Epithelial cell of esophagus (primary cell): Measurements from ENCODE around the gene CROCC2.

ENCODE experiments used
- DNase-seq: peaks from one replicate; pipeline ENCODE4 v3.0.0; 2010; ENCODE audit warnings: low read depth
- H3K4me3 ChIP-seq: 2 replicates; pipeline ENCODE4 v1.5.1; 2011; ENCODE audit warnings: mild to moderate bottlenecking, low read length, control low read depth
- CTCF ChIP-seq: IDR thresholded peaks from 2 replicates; pipeline ENCODE4 v1.5.1; 2011; ENCODE audit warnings: low read depth, mild to moderate bottlenecking, low read length, control low read depth, inconsistent platforms; ENCODE audit not compliant: insufficient read depth; ENCODE audit errors: missing control alignments

Gene CROCC2

GRCh38 chr2:240992572-240993291 is 86.6 kb downstream of the CROCC2 start:
- H3K4me3 ChIP-seq: no peak overlapping the region
- DNase-seq: no peak
- no peak for TF ChIP-seq CTCF

DNA sequence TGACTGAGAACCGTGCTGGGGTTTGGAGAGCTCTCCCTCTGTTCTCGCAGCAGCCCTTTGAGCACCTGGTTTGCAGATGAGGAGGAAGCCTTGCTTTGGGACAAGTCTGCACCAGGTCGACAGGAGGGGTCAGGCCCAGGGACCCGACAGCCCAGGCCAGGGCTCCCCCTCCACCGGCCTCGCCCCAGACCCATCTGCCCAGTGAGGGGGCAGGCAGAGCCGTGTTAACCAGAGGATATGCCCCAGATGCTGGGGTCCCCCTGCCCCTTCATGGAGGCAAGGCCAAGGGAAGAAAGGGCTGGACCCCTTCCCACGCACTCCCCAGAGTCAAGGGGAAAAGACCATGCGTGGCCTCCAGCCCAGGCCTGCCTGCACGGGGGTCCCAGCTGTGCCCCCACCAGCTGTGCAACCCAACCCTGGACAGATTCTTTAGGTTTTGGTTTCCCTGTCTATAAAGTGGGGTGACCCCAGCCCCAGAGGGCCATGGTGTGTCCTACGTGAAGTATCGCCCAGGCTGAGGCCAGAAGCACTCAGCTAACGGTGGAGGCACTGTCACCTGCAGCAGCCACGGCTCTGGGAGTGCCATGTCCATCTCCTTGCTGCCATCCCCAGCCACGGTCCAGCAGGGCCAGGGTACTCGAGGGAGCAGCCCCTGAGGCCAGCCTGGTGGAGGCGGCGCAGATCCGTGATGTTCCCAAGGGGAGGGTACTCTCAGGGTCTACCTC is 87.5 kb downstream of the CROCC2 start:
- TF ChIP-seq CTCF: no peak
- no peak overlapping the region for H3K4me3 ChIP-seq
- no peak for DNase-seq

GRCh38 chr2:240994171-240994896 is 88.2 kb downstream of the CROCC2 start:
- no peak overlapping the region for H3K4me3 ChIP-seq
- DNase-seq: no peak
- no peak for TF ChIP-seq CTCF

DNA sequence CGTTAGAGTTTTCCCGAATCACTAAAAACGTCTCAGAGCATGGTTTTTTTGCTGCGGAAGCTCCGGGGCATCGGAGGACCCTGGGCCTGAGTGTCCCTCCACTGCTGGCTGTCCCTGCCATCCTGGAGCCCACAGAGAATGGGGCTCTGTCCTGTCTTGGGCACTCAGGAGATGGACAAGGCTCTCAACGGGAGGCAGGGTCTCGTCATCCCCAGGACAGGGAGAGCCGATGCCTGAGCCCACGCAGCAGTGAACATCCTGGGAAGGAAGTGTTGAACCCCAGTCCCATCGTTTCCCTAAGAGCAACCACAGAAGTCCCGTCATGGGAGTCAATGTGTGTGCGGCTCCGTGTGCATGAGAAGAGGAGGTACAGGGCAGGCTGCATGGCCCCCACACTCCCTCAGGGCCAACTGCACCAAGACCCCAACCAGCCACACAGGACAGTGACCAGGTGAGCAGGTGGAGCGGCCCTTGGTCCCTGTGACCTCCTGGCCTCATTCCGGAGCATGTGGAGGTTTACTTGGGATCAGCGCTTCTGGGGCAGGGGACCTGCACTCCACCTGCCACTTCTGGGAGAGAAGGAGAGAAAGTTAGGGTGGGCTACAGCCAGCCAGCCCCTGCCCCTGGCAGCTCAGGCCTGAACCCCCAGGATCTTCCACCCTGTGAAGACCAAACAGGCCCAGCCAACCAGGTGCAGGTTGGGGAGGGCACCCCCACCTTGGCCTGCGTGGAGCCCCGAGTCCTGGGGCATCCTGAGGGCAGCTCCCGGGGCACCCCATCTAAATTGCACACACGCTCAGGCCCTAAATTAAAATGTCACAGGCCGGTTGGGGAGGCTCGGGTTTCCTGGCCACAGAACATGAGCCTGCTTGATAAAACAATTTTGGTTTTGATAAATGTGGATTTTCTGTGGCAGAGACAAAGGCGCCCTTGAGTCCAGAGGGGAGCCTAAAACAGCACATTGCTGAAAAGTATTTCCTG is 89.2 kb downstream of the CROCC2 start:
- no peak overlapping the region for H3K4me3 ChIP-seq
- DNase-seq: no peak

GRCh38 chr2:240996161-240996833 is 90.2 kb downstream of the CROCC2 start:
- no peak overlapping the region for H3K4me3 ChIP-seq
- no peak for DNase-seq
- no peak for TF ChIP-seq CTCF

More for the DNA sequence above, 89.2 kb downstream of the CROCC2 start:
- TF ChIP-seq CTCF: no peak

DNA sequence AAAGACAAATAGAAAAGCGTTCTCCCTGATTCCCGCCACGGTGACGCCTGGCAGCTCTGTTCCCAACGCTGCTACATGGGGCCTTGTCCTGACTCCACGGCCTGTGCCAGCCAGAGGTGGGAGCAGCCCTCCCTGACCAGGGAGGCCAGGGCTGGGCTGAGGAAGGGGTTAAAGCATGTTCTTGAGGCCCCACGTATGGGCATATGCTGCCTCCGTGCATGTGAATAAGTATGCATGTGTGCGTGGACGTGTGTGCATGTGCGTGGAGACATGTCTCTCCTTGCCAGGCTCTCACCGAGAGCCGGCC is 90.7 kb downstream of the CROCC2 start:
- TF ChIP-seq CTCF: no peak
- no peak overlapping the region for H3K4me3 ChIP-seq
- DNase-seq: no peak
